ENCODE results near the gene RXRB.

The RXRB gene

DNA sequence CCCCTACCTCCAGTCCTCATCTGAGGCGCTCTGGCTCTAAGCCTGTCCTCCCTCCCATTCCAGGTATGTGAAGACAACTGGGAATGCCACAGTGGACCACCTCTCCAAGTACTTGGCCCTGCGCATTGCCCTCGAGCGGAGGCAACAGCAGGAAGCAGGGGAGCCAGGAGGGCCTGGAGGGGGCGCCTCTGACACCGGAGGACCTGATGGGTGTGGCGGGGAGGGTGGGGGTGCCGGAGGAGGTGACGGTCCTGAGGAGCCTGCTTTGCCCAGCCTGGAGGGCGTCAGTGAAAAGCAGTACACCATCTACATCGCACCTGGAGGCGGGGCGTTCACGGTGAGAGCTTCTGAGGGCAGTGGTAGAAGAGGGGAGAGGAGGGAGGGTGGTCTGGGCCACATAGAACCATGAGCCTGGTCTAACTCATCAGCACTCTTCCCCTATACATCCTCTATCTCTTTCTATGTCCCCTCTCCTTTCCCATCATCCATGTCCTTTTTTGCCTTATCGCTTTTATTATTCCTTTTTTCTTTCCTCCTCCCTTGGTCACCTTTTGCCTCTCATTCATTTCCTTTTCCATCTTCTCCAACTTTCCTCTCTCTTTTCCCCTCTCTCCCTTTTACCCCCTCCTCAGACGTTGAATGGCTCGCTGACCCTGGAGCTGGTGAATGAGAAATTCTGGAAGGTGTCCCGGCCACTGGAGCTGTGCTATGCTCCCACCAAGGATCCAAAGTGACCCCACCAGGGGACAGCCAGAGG, 11.4 kb upstream of the RXRB start:
- no peak for DNase-seq

DNA sequence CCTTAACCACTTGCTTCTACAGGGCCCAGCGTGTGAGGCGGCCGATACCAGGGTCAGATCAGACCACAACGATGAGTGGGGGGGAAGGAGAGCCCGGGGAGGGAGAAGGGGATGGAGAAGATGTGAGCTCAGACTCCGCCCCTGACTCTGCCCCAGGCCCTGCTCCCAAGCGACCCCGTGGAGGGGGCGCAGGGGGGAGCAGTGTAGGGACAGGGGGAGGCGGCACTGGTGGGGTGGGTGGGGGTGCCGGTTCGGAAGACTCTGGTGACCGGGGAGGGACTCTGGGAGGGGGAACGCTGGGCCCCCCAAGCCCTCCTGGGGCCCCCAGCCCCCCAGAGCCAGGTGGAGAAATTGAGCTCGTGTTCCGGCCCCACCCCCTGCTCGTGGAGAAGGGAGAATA, 10.7 kb upstream of the RXRB start:
- DNase-seq, result no peak

GRCh38 chr6:33209856-33210255, 9.4 kb upstream of the RXRB start:
- DNase-seq, result no peak

DNA sequence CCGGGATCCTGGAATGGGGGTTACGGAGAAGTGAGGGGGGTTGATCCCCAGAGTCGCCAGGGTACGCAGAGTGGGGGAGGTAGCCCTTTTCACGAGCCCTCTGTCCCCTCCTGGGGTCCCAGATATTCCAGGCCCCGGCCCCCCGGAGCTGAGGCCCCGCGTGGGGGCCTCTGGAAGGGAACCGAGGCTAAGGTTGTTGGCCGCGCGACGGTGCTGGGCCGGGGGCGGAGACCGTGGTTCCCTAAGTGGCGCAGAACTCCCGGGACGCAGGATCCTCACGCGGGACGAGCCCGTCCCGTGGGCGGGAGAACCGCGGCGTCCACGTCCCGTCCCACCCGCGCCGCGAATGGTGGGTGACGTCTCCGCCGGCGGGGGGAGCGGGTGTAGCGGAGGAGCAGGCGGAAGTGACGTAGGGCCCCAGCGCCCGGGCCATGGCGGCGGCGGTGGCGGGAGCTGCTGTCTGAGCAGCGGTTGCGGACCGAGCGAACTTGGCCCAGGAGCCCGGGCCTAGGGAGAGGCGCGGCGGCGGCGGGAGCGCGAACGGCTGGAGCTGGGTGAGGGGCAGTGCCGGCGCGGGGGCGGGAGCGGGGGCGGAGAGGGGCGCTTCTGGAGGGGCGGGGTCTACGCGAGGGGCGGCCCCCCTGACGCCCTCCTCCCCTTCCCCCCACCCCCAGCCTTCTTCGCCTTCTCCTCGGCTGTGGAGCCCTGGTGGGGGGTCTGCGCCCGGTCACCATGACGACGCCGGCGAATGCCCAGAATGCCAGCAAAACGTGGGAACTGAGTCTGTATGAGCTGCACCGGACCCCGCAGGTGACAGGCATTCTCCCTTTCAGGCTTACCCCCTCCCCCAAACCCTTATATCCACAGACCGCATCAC, 7.9 kb upstream of the RXRB start, which contains the start of gene RING1:
Gene RING1, plus strand, starts transcription at position 410 of the 877 bp plus-strand sequence. Its CDS starts 323 bp downstream, at position 733.
- peak; percentile 60 to 64 for DNase-seq

- peak in 1 of 2 experiments; percentile 38 for DNase-seq
Observed at GRCh38 chr6:33207552-33208090, 7.2 kb upstream of the RXRB start.

GRCh38 chr6:33206864-33207551, 6.5 kb upstream of the RXRB start:
- no peak for DNase-seq

GRCh38 chr6:33206027-33206863, 5.8 kb upstream of the RXRB start:
- DNase-seq, result no peak

GRCh38 chr6:33205191-33206026, 4.9 kb upstream of the RXRB start:
- peak; percentile 33 to 64 for DNase-seq

DNA sequence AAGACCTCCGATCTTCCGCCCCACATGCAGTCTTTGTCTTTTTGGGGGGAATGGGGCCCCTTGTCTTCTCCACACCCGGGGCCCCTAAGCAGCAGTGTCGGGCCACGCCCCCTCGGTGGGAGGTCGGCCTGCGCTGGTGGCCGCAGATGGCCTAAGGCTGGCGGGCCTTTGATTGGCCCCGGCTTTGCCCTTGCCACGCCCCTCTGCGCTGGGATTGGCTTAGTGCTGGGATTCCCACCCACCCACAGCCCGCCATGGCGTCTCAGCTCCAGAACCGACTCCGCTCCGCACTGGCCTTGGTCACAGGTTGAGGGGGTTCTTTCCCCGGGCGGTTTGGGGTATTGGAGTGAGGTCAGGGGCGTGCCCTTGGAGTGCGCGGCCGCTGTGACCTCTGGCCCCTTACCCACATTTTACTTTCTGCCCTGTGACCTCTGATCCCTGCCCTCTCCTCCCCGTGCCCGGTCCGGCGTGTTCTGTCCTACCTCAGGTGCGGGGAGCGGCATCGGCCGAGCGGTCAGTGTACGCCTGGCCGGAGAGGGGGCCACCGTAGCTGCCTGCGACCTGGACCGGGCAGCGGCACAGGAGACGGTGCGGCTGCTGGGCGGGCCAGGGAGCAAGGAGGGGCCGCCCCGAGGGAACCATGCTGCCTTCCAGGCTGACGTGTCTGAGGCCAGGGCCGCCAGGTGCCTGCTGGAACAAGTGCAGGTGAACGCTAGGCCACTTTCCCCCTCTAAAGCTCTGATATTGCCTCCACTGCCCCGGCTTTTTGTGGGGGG, 4.1 kb upstream of the RXRB start, which contains the start of gene HSD17B8:
Gene HSD17B8, plus strand, starts transcription at position 241 of the 776 bp plus-strand sequence. Its CDS starts 14 bp downstream, at position 255.
- peak; percentile 79 to 92 for DNase-seq

DNA sequence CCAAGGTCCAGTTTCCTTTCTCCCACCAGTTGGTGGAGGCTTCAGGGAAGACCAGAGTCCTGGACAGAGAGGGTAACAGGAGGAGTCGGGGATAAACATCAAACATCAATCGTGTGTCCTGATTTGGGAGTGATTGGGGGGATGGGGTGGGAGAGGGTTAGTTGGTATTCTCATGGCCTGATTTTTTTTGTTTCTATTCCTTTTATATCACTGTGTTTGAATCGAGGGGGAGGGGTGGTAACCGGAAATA, 3.6 kb upstream of the RXRB start:
- no peak for DNase-seq

DNA sequence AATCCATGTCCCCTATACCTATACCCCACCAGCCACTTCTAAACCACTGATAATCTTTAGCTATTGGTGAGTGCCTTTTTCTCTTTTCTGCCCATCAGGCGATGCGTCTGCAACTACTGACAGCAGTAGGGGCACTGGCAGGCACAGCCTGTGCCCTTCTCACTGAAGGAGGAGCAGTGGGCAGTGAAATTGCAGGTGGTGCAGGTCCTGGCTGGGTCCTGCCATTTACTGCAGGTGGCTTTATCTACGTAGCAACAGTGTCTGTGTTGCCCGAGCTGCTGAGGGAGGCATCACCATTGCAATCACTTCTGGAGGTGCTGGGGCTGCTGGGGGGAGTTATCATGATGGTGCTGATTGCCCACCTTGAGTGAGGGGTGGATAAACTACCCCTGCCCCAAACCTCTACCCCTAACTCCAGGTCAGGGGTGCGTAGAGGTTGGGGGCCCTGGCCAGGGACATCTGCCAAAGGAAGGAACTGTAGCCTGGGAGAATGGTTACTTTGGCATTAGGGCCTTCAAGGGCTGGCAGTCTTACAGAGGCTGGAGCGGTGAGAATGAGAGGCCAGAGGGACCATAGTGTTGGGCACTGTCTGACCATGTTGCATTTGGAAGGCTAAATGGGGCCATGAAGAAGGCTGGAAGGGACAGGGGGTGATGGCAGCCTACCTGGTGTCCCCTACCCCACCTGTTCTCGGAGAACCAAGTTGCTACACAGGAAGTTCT, 3.1 kb upstream of the RXRB start:
- DNase-seq, result no peak

DNA sequence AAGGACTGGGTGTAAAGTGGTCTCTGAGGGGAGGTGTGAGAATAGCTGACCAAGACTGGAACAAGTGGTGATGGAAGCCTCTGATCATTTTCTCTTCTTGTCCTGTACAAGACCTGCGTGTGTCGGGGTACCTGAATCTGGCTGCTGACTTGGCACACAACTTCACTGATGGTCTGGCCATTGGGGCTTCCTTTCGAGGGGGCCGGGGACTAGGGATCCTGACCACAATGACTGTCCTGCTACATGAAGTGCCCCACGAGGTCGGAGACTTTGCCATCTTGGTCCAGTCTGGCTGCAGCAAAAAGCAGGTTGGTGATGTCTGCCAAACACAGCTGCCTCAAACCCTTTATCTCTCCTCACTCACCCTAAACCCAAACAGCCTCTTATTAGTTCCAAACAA, 2.3 kb upstream of the RXRB start:
- no peak for DNase-seq

- DNase-seq, result no peak
Observed at GRCh38 chr6:33201935-33202334, 1.5 kb upstream of the RXRB start.

DNA sequence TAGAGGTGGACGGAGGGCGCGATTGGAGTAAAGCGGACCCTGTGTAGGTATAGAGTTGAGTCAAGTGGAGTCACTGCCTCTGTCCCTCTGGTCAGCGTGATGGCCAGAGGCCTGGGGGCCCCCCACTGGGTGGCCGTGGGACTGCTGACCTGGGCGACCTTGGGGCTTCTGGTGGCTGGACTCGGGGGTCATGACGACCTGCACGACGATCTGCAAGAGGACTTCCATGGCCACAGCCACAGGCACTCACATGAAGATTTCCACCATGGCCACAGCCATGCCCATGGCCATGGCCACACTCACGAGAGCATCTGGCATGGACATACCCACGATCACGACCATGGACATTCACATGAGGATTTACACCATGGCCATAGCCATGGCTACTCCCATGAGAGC, 681 bp upstream of the RXRB start:
- no peak for DNase-seq

GRCh38 chr6:33199687-33200218, 712 bp downstream of the RXRB start:
- DNase-seq, result peak; percentile 33 to 63

DNA sequence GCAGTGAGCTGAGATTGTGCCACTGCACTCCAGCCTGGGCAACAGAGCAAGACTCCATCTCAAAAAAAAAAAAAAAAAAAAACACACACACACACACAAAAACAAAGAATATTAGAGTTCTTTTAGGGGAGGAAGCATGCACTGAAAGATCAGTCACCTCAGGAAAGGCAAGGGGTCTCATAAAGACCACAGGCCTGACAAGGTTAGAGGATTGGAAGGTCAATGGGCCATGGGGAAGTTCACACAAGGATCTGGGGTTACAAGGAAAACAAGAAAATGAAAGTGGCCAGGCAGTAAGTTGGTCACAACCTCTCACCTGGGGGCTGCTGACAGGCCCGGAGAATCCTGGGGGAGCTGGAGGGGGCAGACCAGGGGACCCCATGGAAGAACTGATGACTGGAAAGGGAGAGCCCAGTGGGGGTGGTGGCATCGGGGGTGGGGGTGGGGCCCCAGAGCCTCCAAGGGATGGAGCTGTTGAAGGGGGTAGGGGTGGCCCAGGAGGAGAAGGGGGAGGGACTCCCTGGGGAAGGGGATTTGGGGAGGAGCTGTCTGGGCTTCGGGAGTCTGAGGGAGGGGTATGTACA, 1.5 kb downstream of the RXRB start:
- DNase-seq, result no peak

DNA sequence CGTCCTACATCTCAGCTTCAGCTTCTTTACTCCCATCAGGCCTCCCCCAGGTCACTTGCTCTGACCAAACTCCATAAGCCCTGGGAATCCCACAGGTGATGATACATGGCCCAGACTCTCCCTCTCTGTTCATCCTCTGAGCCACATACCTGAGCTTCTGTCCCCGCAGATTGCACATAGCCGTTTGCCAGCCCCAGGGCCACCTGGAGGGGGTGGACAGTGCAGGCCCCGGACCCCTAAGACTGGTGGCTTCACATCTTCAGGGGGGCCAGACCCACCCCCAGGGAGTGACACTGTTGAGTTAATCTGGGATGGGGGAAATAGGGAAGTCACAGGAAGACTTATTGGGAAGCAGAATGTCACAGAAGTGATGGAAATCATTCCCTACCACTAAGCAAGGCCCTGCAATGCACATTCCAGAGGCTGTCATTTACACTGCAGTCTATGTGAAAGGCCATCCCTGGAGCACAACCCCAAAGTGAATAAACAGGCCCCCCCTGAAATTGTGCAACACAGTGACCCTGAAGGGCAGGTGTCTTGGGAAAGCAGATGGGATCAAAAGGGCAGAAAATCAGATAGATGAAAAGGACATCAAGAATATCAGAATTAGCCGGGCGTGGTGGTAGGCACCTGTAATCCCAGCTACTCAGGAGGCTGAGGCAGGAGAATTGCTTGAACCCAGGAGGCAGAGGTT, 2.2 kb downstream of the RXRB start:
- DNase-seq, result no peak

DNA sequence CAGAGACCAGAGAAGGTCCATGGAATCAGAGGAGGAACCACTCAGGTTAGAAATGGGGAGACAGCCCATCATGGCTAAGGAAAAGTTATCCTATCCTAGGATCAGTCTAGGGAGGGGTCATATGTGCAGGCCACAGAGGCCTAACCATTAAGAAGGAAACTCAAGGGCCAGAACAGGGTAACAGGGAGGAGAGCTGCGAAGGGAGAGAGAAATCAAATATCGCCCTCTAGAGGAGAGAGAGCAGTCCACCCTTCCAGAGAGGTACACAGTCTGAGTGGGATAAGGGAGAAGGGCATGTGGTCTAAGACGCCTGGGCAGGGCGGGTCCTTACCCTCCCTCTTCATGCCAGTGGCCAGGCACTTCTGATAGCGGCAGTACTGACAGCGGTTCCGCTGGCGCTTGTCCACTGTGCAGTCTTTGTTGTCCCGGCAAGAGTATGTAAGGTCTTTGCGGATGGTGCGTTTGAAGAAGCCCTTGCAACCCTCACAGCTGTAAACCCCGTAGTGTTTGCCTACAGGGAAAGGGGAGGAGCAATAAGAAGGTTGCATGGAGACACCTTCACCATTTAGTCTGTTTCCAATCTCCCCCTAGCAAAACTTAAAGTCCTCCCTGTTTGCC, 2.9 kb downstream of the RXRB start:
- DNase-seq, result peak; percentile 45 to 55
